Measurements from ENCODE around the gene NCCRP1.
"Not testable (repeated sequence)": the region's sequence is repeated elsewhere in the genome, so short reads cannot be mapped to it uniquely, and the experiment has no call there.

NCCRP1 gene

GRCh38 chr19:39208175-39208795 lies 11.5 kb downstream of the NCCRP1 start:
- DNase-seq (ENCODE audit: low read depth) = no peak

GRCh38 chr19:39209196-39209595 lies 12.4 kb downstream of the NCCRP1 start:
- DNase-seq (ENCODE audit: low read depth) = no peak

GRCh38 chr19:39211731-39212374 lies 15.1 kb downstream of the NCCRP1 start:
- no peak for DNase-seq (ENCODE audit: low read depth)

- DNase-seq (ENCODE audit: low read depth) = no peak
These were observed 15.6 kb downstream of the NCCRP1 start for GRCh38 chr19:39212375-39212742.

GRCh38 chr19:39215323-39215722 lies 18.6 kb downstream of the NCCRP1 start:
- DNase-seq (ENCODE audit: low read depth) = not testable (repeated sequence)

- no peak for DNase-seq (ENCODE audit: low read depth)
These were observed 20.3 kb downstream of the NCCRP1 start for GRCh38 chr19:39217094-39217493.

GRCh38 chr19:39218230-39219007 lies 21.7 kb downstream of the NCCRP1 start:
- DNase-seq (ENCODE audit: low read depth) = no peak

GRCh38 chr19:39219108-39219507 lies 22.3 kb downstream of the NCCRP1 start:
- DNase-seq (ENCODE audit: low read depth) = not testable (repeated sequence)

GRCh38 chr19:39223703-39224279 lies 27.0 kb downstream of the NCCRP1 start:
- DNase-seq (ENCODE audit: low read depth) = no peak

- no peak for DNase-seq (ENCODE audit: low read depth)
These were observed 28.1 kb downstream of the NCCRP1 start for GRCh38 chr19:39224910-39225309.

GRCh38 chr19:39230096-39230764 lies 33.5 kb downstream of the NCCRP1 start:
- no peak for DNase-seq (ENCODE audit: low read depth)

GRCh38 chr19:39232708-39233107 lies 35.9 kb downstream of the NCCRP1 start:
- DNase-seq (ENCODE audit: low read depth) = no peak

GRCh38 chr19:39236527-39236926 lies 39.8 kb downstream of the NCCRP1 start:
- no peak for DNase-seq (ENCODE audit: low read depth)

GRCh38 chr19:39237200-39238184 lies 40.7 kb downstream of the NCCRP1 start:
- no peak for DNase-seq (ENCODE audit: low read depth)

GRCh38 chr19:39238209-39238608 lies 41.4 kb downstream of the NCCRP1 start:
- no peak for DNase-seq (ENCODE audit: low read depth)

- DNase-seq (ENCODE audit: low read depth) = no peak
These were observed 42.2 kb downstream of the NCCRP1 start for GRCh38 chr19:39238944-39239343.

- no peak for DNase-seq (ENCODE audit: low read depth)
These were observed 43.7 kb downstream of the NCCRP1 start for GRCh38 chr19:39240421-39240820.

- not testable (repeated sequence) for DNase-seq (ENCODE audit: low read depth)
These were observed 47.0 kb downstream of the NCCRP1 start for GRCh38 chr19:39243741-39244140.

GRCh38 chr19:39244410-39245100 lies 47.8 kb downstream of the NCCRP1 start, which contains the start of gene IFNL3:
Gene IFNL3, minus strand, starts transcription at chr19:39245006. Its CDS starts 39 bp downstream, at chr19:39244967.
- DNase-seq (ENCODE audit: low read depth) = not testable (repeated sequence)

GRCh38 chr19:39245166-39245565 lies 48.4 kb downstream of the NCCRP1 start:
- not testable (repeated sequence) for DNase-seq (ENCODE audit: low read depth)
